HepG2 (cell line): ENCODE data around the gene MYBPC2. TPM values are rescaled to one million over a fixed set of nuclear protein-coding genes. Genes with fewer than 3 reads are reported as not detected.

Experiments
- ATAC-seq: fragments of 200-7000 bp; cut with Tn5 transposase; 3 replicates; pipeline ENCODE4 v1.9.1; 2020; ENCODE audit warnings: mild to moderate bottlenecking, moderate library complexity
- BruUV-seq: library from RNA; stranded (reverse); fragments of 400-500 nt; replicated peaks from 2 replicates; lab custom pipeline; 2021; lab: Mats Ljungman, UMichigan
- CTCF ChIA-PET: fragments of 300-600 bp; formaldehyde crosslinking; extraction: SDS; loops from one replicate; lab custom pipeline; 2021; ENCODE audit warnings: low total read pairs, inconsistent platforms, low intra/inter-chr PET ratio; lab: Yijun Ruan, JAX
- POLR2A ChIA-PET: fragments of 350-600 bp; sonication (Branson Sonifier 250); formaldehyde crosslinking; loops from one replicate; lab custom pipeline; 2020; ENCODE audit warnings: antibody characterized with exemption, inconsistent platforms; lab: Yijun Ruan, JAX
- DNase-seq: peaks from one replicate; pipeline ENCODE4 v3.0.0-alpha.2; 2015; ENCODE audit warnings: low spot score
- FAIRE-seq: peaks from 3 replicates; lab custom pipeline; 2011; peaks lifted over from hg19 to GRCh38; lab: Jason Lieb, UNC
- H2AFZ ChIP-seq: one replicate; pipeline ENCODE4 v1.6.1; 2011; ENCODE audit warnings: low read length, inconsistent platforms
- H3K27ac ChIP-seq: fragments of 300-600 bp; 3 replicates; pipeline ENCODE4 v1.8.0; 2011; ENCODE audit warnings: mixed run types, mild to moderate bottlenecking, mixed read lengths, low read length, inconsistent platforms; ENCODE audit not compliant: insufficient read depth; ENCODE audit errors: extremely low read length
- H3K27me3 ChIP-seq, 2 experiments: fragments of 200-600 bp in 1 of 2; 2 replicates in 1 of 2; 3 replicates in 1 of 2; pipeline versions ENCODE4 v1.6.0 to v1.8.0; 2011; ENCODE audit warnings: low read length in 2 of 2, mild to moderate bottlenecking in 2 of 2, moderate library complexity in 2 of 2, inconsistent platforms in 1 of 2; ENCODE audit not compliant: insufficient read depth in 2 of 2, control insufficient read depth in 1 of 2
- H3K36me3 ChIP-seq, 2 experiments: fragments of 200-600 bp in 1 of 2; replicated peaks in 1 of 2; 2 replicates in 1 of 2; 3 replicates in 1 of 2; pipeline versions ENCODE4 v1.5.1 to v1.8.0; 2011; ENCODE audit warnings: low read length in 2 of 2, inconsistent platforms in 1 of 2; ENCODE audit not compliant: insufficient read depth in 2 of 2, control insufficient read depth in 1 of 2
- H3K4me1 ChIP-seq: 2 replicates; pipeline ENCODE4 v1.5.1; 2012; ENCODE audit warnings: low read length, inconsistent platforms; ENCODE audit not compliant: insufficient read depth
- H3K4me2 ChIP-seq: 2 replicates; pipeline ENCODE4 v1.6.0; 2011; ENCODE audit warnings: low read depth, low read length, inconsistent platforms
- H3K4me3 ChIP-seq, 3 experiments: fragments of 200-600 bp in 1 of 3; sonication (generic), shearing (Covaris generic) in 1 of 3; replicated peaks in 1 of 3; 2 replicates each; pipeline ENCODE4 v1.5.1; 2011 to 2016; ENCODE audit warnings: low read length in 3 of 3, inconsistent platforms in 2 of 3, low read depth in 2 of 3, mild to moderate bottlenecking in 2 of 3, control low read depth in 1 of 3, mixed read lengths in 1 of 3; ENCODE audit not compliant: insufficient read depth in 1 of 3
- H3K79me2 ChIP-seq: one replicate; pipeline ENCODE4 v1.6.1; 2011; ENCODE audit warnings: low read length, inconsistent platforms; ENCODE audit not compliant: insufficient read depth
- H3K9ac ChIP-seq: 2 replicates; pipeline ENCODE4 v1.6.0; 2011; ENCODE audit warnings: mild to moderate bottlenecking, low read depth, low read length, inconsistent platforms; ENCODE audit not compliant: insufficient read depth
- H3K9me3 ChIP-seq: 2 replicates; pipeline ENCODE4 v1.5.1; 2012; ENCODE audit warnings: mild to moderate bottlenecking, low read length
- H4K20me1 ChIP-seq: 2 replicates; pipeline ENCODE4 v1.6.0; 2011; ENCODE audit warnings: inconsistent platforms, mild to moderate bottlenecking, low read length, moderate library complexity; ENCODE audit not compliant: insufficient read depth
- ETV6 ChIP-seq: sonication (generic); formaldehyde crosslinking; conservative IDR thresholded peaks from 2 replicates; pipeline ENCODE4 v1.4.0; 2020; ENCODE audit warnings: missing genetic modification reagents
- KAT7 ChIP-seq: IDR thresholded peaks from 2 replicates; pipeline ENCODE4 v1.6.1; 2018; ENCODE audit warnings: borderline replicate concordance, missing compliant biosample characterization
- LRRFIP1 ChIP-seq: sonication (generic); formaldehyde crosslinking; conservative IDR thresholded peaks from 2 replicates; pipeline ENCODE4 v1.4.0; 2020; ENCODE audit warnings: missing genetic modification reagents
- MEIS1 ChIP-seq: sonication (generic); formaldehyde crosslinking; IDR thresholded peaks from 2 replicates; pipeline ENCODE4 v1.9.0; 2021; ENCODE audit warnings: mild to moderate bottlenecking, missing genetic modification reagents, moderate library complexity, borderline replicate concordance
- PHF20 ChIP-seq: sonication (generic); formaldehyde crosslinking; IDR thresholded peaks from 2 replicates; pipeline ENCODE4 v1.5.0; 2020; ENCODE audit warnings: mild to moderate bottlenecking, missing genetic modification reagents
- SYNCRIP ChIP-seq: fragments of 200-400 bp; formaldehyde crosslinking; IDR thresholded peaks from 2 replicates; pipeline ENCODE4 v1.6.1; 2018; ENCODE audit warnings: mild to moderate bottlenecking, low read depth, low read length; ENCODE audit not compliant: insufficient read depth
- TP53 ChIP-seq: sonication (generic); formaldehyde crosslinking; conservative IDR thresholded peaks from 2 replicates; pipeline ENCODE4 v1.4.0; 2020; ENCODE audit warnings: missing genetic modification reagents
- ZNF180 ChIP-seq: sonication (generic); formaldehyde crosslinking; IDR thresholded peaks from 2 replicates; pipeline ENCODE4 v1.4.0; 2020; ENCODE audit warnings: low read depth, missing genetic modification reagents, borderline replicate concordance
- ZNF703 ChIP-seq: sonication (generic); formaldehyde crosslinking; IDR thresholded peaks from 2 replicates; pipeline ENCODE4 v1.5.1; 2020; ENCODE audit warnings: missing genetic modification reagents, mild to moderate bottlenecking, moderate library complexity, borderline replicate concordance
- ZNF737 ChIP-seq: sonication (generic); formaldehyde crosslinking; IDR thresholded peaks from 2 replicates; pipeline ENCODE4 v1.5.0; 2020; ENCODE audit warnings: missing genetic modification reagents, mild to moderate bottlenecking, borderline replicate concordance
- ZNF775 ChIP-seq: sonication (generic); formaldehyde crosslinking; IDR thresholded peaks from 2 replicates; pipeline ENCODE4 v1.4.0; 2020; ENCODE audit warnings: missing genetic modification reagents, mild to moderate bottlenecking, moderate library complexity, borderline replicate concordance
- ZNF782 ChIP-seq: sonication (generic); formaldehyde crosslinking; IDR thresholded peaks from 2 replicates; pipeline ENCODE4 v1.4.0; 2020; ENCODE audit warnings: missing genetic modification reagents, mild to moderate bottlenecking, borderline replicate concordance
- WGBS: methylation state at CpG from one replicate; pipeline ENCODE4 v1.1.6; 2017; ENCODE audit warnings: low lambda C conversion rate; 5-methylcytosine and 5-hydroxymethylcytosine counted together
- in situ Hi-C: cut with HindIII; loops from 2 replicates; pipeline ENCODE4 v1.10.0; 2017; ENCODE audit warnings: low pct_unique_long_range_greater_than_20kb; ENCODE audit not compliant: extremely low pct_ligation_motif_present
- intact Hi-C: fragments of 100-400 bp; cut with micrococcal nuclease; formaldehyde crosslinking; loops from one replicate; pipeline ENCODE4 v1.10.0; 2022; ENCODE audit not compliant: unreplicated experiment
- polyA plus RNA-seq, 8 experiments: library from polyadenylated mRNA; depleted of rRNA in 3 of 8; stranded (reverse) in 7 of 8; unstranded in 1 of 8; fragments of >200 nt; fragmentation: Illumina TruSeq in 4 of 8; extraction: Trizol in 4 of 8; gene quantifications; 2 replicates each; pipeline versions ENCODE4 v1.2.1 to v1.2.3, GENCODE V29; 2011 to 2016; ENCODE audit warnings: low read depth in 4 of 8, missing spikeins in 1 of 8, mixed read lengths in 1 of 8; ENCODE audit not compliant: insufficient read depth in 1 of 8
- total RNA-seq, 5 experiments: library from RNA; depleted of rRNA; stranded (reverse); fragments of >200 nt; fragmentation: Illumina TruSeq; extraction: Trizol; gene quantifications; 2 replicates each; pipeline ENCODE4 v1.2.3, GENCODE V29; 2016; ENCODE audit warnings: low read depth in 1 of 5
- TF ChIP-seq, protein P1 (sequence below): sonication (generic); formaldehyde crosslinking; IDR thresholded peaks from 2 replicates; pipeline ENCODE4 v1.4.0; 2020; ENCODE audit warnings: mild to moderate bottlenecking, low read depth, missing genetic modification reagents
- TF ChIP-seq, protein P2 (sequence below): IDR thresholded peaks from 2 replicates; pipeline ENCODE4 v1.6.1; 2016; ENCODE audit warnings: missing genetic modification reagents, missing compliant biosample characterization

MYBPC2 gene
- total and polyA plus RNA-seq, 2 of the 13 experiments (the other 11 are each of a cell fraction or from before 2014, with no cell fraction given) = not detected

DNA sequence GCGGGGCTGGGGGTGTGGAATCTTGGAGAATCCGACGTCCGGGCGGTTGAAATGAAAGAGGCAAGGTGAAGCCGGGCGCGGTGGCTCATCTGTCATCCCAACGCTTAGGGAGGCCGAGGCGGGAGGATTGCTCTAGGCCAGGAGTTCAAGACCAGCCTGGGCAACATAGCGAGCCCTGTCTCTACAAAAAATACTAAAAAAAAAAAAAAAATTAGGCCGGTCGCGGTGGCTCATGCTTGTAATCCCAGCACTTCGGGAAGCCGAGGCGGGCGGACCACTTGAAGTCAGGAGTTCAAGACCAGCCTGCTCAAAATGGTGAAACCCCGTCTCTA is 44.2 kb downstream of the MYBPC2 start:
- no peak overlapping the region for H3K9ac ChIP-seq
- WGBS = 60% methylated on average over 20 of the region's 20 CpGs
- no peak overlapping the region for H2AFZ ChIP-seq
- H3K9me3 ChIP-seq = no peaks in the 10 kb centered on the region
- H3K27ac ChIP-seq = no peak overlapping the region
- ChIA-PET CTCF (interaction anchor here (1.4 kb wide), 1 partner anchor 108 kb away, joined by 4 read pairs; no protein-coding TSS in a partner anchor), POLR2A (no interaction called here)
- peaks cover 3 to 4% of the 10 kb centered on the region in 2 experiments; a peak in 3 of 5 replicates for H3K27me3 ChIP-seq
- no peak for FAIRE-seq
- DNase-seq = no peak
- in situ Hi-C loops = no loop called here
- H4K20me1 ChIP-seq = no peaks in the 10 kb centered on the region
- no peaks in the 10 kb centered on the region for H3K4me1 ChIP-seq
- no peak for ATAC-seq
- no peaks in the 10 kb centered on the region for H3K79me2 ChIP-seq
- H3K36me3 ChIP-seq = no peaks in the 10 kb centered on the region
- H3K4me2 ChIP-seq = no peak overlapping the region
- TF ChIP-seq, protein P1, sequence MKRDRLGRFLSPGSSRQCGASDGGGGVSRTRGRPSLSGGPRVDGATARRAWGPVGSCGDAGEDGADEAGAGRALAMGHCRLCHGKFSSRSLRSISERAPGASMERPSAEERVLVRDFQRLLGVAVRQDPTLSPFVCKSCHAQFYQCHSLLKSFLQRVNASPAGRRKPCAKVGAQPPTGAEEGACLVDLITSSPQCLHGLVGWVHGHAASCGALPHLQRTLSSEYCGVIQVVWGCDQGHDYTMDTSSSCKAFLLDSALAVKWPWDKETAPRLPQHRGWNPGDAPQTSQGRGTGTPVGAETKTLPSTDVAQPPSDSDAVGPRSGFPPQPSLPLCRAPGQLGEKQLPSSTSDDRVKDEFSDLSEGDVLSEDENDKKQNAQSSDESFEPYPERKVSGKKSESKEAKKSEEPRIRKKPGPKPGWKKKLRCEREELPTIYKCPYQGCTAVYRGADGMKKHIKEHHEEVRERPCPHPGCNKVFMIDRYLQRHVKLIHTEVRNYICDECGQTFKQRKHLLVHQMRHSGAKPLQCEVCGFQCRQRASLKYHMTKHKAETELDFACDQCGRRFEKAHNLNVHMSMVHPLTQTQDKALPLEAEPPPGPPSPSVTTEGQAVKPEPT (CRISPR knock-in tag) = no peak
- TF ChIP-seq ZNF737 (CRISPR knock-in tag) (no peak), KAT7 (CRISPR knock-in tag) (no peak), ZNF180 (CRISPR knock-in tag) (no peak), PHF20 (no peak), TP53 (no peak), ZNF775 (no peak), SYNCRIP (no peak), LRRFIP1 (CRISPR knock-in tag) (no peak), ETV6 (CRISPR knock-in tag) (no peak), ZNF782 (CRISPR knock-in tag) (no peak), ZNF703 (CRISPR knock-in tag) (no peak), MEIS1 (CRISPR knock-in tag) (no peak)
- TF ChIP-seq, protein P2, sequence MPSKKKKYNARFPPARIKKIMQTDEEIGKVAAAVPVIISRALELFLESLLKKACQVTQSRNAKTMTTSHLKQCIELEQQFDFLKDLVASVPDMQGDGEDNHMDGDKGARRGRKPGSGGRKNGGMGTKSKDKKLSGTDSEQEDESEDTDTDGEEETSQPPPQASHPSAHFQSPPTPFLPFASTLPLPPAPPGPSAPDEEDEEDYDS (CRISPR knock-in tag) = no peak
- H3K4me3 ChIP-seq = no peak overlapping the region
- intact Hi-C loops = no loop called here
- no TSS peak for BruUV-seq
